Thyroid gland (tissue), 4 donors: ENCODE measurements around the gene PYY. TPM values are rescaled to one million over a fixed set of nuclear protein-coding genes. Genes with fewer than 3 reads are reported as not detected.

ENCODE experiments used
- DNase-seq, 2 donors: peaks; one replicate each; pipeline ENCODE4 v3.0.0-alpha.2; 2019
- H3K27ac ChIP-seq, 3 donors: fragments of 200-600 bp; sonication (generic); 1 replicate in 2 of 3; 2 replicates in 1 of 3; pipeline ENCODE4 v1.5.1; 2016 to 2019; ENCODE audit warnings: mild to moderate bottlenecking in 1 of 3, moderate library complexity in 1 of 3
- H3K27me3 ChIP-seq: fragments of 200-600 bp; sonication (generic); one replicate; pipeline ENCODE4 v1.5.1; 2019
- H3K36me3 ChIP-seq, 2 donors: fragments of 200-600 bp; sonication (generic); one replicate each; pipeline ENCODE4 v1.5.1; 2016 to 2019
- H3K4me1 ChIP-seq, 2 donors: fragments of 200-600 bp; sonication (generic); one replicate each; pipeline ENCODE4 v1.5.1; 2017 to 2019
- H3K4me3 ChIP-seq, 3 donors: fragments of 200-600 bp; sonication (generic); replicated peaks in 1 of 3; 1 replicate in 2 of 3; 2 replicates in 1 of 3; pipeline ENCODE4 v1.5.1; 2016; ENCODE audit warnings: mild to moderate bottlenecking in 1 of 3
- H3K9me3 ChIP-seq: fragments of 200-600 bp; sonication (generic); one replicate; pipeline ENCODE4 v1.5.1; 2017
- CTCF ChIP-seq, 6 experiments: fragments of 200-600 bp in 3 of 6; fragments of 450-650 bp in 3 of 6; sonication (generic) in 3 of 6; IDR thresholded peaks; one replicate each; pipeline ENCODE4 v1.5.1; 2016 to 2019; ENCODE audit warnings: antibody characterized with exemption in 6 of 6, mild to moderate bottlenecking in 2 of 6, inconsistent platforms in 1 of 6, moderate library complexity in 1 of 6
- POLR2A ChIP-seq, 2 donors: fragments of 450-650 bp; IDR thresholded peaks; one replicate each; pipeline ENCODE4 v1.6.1; 2017; ENCODE audit warnings: antibody characterized with exemption in 2 of 2, mild to moderate bottlenecking in 2 of 2, moderate library complexity in 1 of 2
- WGBS, 2 donors: methylation state at CpG; one replicate each; pipeline ENCODE4 v1.1.5; 2017; 5-methylcytosine and 5-hydroxymethylcytosine counted together
- intact Hi-C: fragments of 100-400 bp; cut with DNase I; formaldehyde crosslinking; loops from one replicate; pipeline ENCODE4 v1.15.1; 2023
- total RNA-seq, 4 donors: library from RNA; depleted of rRNA; stranded (reverse); fragments of >200 nt; gene quantifications; one replicate each; pipeline ENCODE4 v1.2.3, GENCODE V29; 2016

Gene PYY
- total RNA-seq, 4 donors from 2014 or later: 2.2 TPM; not detected in 3

GRCh38 chr17:43927060-43927864, 26.5 kb downstream of the PYY start:
- intact Hi-C loops: no loop called here
- no peak for TF ChIP-seq POLR2A (IDR thresholded peaks at IDR 0.05)
- TF ChIP-seq CTCF (IDR thresholded peaks at IDR 0.05): no peak
- WGBS, 2 donors: 1 to 3% methylated on average over 13 to 39 of the region's 42 CpGs
- H3K27ac ChIP-seq: no peak overlapping the region
- no peaks in the 10 kb centered on the region for H3K9me3 ChIP-seq
- no peaks in the 10 kb centered on the region for H3K27me3 ChIP-seq
- H3K36me3 ChIP-seq: no peaks in the 10 kb centered on the region
- peak overlapping the region in 2 of 3 donors; percentile 8 to 15 for H3K4me3 ChIP-seq
- DNase-seq: peak; percentile 23 to 34
- H3K4me1 ChIP-seq: peaks cover 0 to 9% of the 10 kb centered on the region in 2 donors

- peaks cover 0 to 9% of the 10 kb centered on the region in 2 donors for H3K4me1 ChIP-seq
- H3K36me3 ChIP-seq: no peaks in the 10 kb centered on the region
- no peaks in the 10 kb centered on the region for H3K9me3 ChIP-seq
- WGBS, 2 donors: 77 to 79% methylated on average over 1 to 2 of the region's 2 CpGs
- TF ChIP-seq POLR2A (IDR thresholded peaks at IDR 0.05): no peak
- no peak overlapping the region for H3K27ac ChIP-seq
- H3K27me3 ChIP-seq: no peaks in the 10 kb centered on the region
- no peak overlapping the region for H3K4me3 ChIP-seq
- DNase-seq: no peak
- intact Hi-C loops: no loop called here
Measured at GRCh38 chr17:43924558-43924957, 29.2 kb downstream of the PYY start.

- no peak for DNase-seq
- Histone ChIP-seq H3K36me3 (no peaks in the 10 kb centered on the region), H3K4me3 (no peak overlapping the region), H3K27ac (no peak overlapping the region), H3K4me1 (peaks cover 8 to 12% of the 10 kb centered on the region in 2 donors), H3K9me3 (no peaks in the 10 kb centered on the region), H3K27me3 (no peaks in the 10 kb centered on the region)
- TF ChIP-seq POLR2A (IDR thresholded peaks at IDR 0.05) (no peak), CTCF (IDR thresholded peaks at IDR 0.05) (no peak)
- intact Hi-C loops: no loop called here
- WGBS, 2 donors: 64 to 68% methylated on average over 9 to 10 of the region's 10 CpGs
Measured at GRCh38 chr17:43920500-43921095, 33.1 kb downstream of the PYY start.

- no peak for TF ChIP-seq CTCF (IDR thresholded peaks at IDR 0.05)
- no peak for TF ChIP-seq POLR2A (IDR thresholded peaks at IDR 0.05)
- Histone ChIP-seq H3K4me1 (peaks cover 8 to 12% of the 10 kb centered on the region in 2 donors), H3K36me3 (no peaks in the 10 kb centered on the region), H3K9me3 (no peaks in the 10 kb centered on the region), H3K27me3 (no peaks in the 10 kb centered on the region), H3K4me3 (no peak overlapping the region), H3K27ac (no peak overlapping the region)
- 59 to 63% methylated on average over 13 of the region's 13 CpGs for WGBS, 2 donors
- no peak for DNase-seq
- intact Hi-C loops: no loop called here
Measured at GRCh38 chr17:43918026-43918389, 35.7 kb downstream of the PYY start.

GRCh38 chr17:43917348-43918025, 36.3 kb downstream of the PYY start:
- Histone ChIP-seq H3K27me3 (no peaks in the 10 kb centered on the region), H3K9me3 (no peaks in the 10 kb centered on the region), H3K4me1 (peaks cover 8 to 12% of the 10 kb centered on the region in 2 donors), H3K27ac (no peak overlapping the region), H3K36me3 (no peaks in the 10 kb centered on the region), H3K4me3 (no peak overlapping the region)
- peak in 3 of 6 experiments; percentile 33 to 58 (median 43) for TF ChIP-seq CTCF (IDR thresholded peaks at IDR 0.05)
- TF ChIP-seq POLR2A (IDR thresholded peaks at IDR 0.05): no peak
- 19 to 30% methylated on average over 13 to 30 of the region's 43 CpGs for WGBS, 2 donors
- peak; percentile 52 to 54 for DNase-seq
- intact Hi-C loops: no loop called here
